ENCODE measurements around the gene COL2A1.

The COL2A1 gene

DNA sequence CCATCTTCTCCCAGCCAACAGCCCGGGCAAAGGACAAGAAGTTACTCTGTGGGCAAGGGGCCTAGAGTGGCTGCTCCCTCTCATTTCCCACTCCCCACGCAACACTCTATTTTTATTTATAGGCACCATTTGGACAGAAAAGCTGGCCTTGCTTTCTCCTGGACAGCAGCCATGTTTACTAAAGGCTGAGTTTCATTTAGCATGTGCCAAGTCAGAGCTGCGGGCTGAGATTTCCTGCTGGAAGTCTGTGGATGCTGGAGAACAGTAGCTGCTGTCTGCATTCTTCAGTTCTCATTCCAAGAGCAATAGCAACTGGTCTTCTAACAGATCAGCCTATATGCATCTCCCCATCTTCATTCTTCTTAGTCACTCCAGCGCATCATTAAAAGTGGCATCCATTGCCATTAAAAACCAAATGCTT lies 8.3 kb downstream of the COL2A1 start:
- POLR2A ChIA-PET, result no interaction called here
- CTCF ChIA-PET, result no interaction called here
- DNase-seq (ENCODE audit: extremely low spot score), result no peak
- no peak for TF ChIP-seq CTCF (IDR thresholded peaks at IDR 0.05; ENCODE audit: control extremely low read depth, extremely low read depth, low read depth, missing control alignments)

- no peak for TF ChIP-seq CTCF (IDR thresholded peaks at IDR 0.05; ENCODE audit: control extremely low read depth, extremely low read depth, low read depth, missing control alignments)
- no peak for DNase-seq (ENCODE audit: extremely low spot score)
- ChIA-PET POLR2A (no interaction called here), CTCF (interaction anchor here (1.0 to 1.7 kb wide), 2 partner anchors 9 to 30 kb away, joined by 4 read pairs; partner anchors contain the start of gene TMEM106C)
These were observed 10.8 kb downstream of the COL2A1 start for GRCh38 chr12:47993491-47993890.

GRCh38 chr12:47992776-47993175 lies 11.5 kb downstream of the COL2A1 start:
- POLR2A ChIA-PET, result no interaction called here
- DNase-seq (ENCODE audit: extremely low spot score), result no peak
- CTCF ChIA-PET, result interaction anchor here (1.0 to 1.7 kb wide), 2 partner anchors 8 to 29 kb away, joined by 4 read pairs; partner anchors contain the start of gene TMEM106C
- TF ChIP-seq CTCF (IDR thresholded peaks at IDR 0.05; ENCODE audit: control extremely low read depth, extremely low read depth, low read depth, missing control alignments), result no peak

DNA sequence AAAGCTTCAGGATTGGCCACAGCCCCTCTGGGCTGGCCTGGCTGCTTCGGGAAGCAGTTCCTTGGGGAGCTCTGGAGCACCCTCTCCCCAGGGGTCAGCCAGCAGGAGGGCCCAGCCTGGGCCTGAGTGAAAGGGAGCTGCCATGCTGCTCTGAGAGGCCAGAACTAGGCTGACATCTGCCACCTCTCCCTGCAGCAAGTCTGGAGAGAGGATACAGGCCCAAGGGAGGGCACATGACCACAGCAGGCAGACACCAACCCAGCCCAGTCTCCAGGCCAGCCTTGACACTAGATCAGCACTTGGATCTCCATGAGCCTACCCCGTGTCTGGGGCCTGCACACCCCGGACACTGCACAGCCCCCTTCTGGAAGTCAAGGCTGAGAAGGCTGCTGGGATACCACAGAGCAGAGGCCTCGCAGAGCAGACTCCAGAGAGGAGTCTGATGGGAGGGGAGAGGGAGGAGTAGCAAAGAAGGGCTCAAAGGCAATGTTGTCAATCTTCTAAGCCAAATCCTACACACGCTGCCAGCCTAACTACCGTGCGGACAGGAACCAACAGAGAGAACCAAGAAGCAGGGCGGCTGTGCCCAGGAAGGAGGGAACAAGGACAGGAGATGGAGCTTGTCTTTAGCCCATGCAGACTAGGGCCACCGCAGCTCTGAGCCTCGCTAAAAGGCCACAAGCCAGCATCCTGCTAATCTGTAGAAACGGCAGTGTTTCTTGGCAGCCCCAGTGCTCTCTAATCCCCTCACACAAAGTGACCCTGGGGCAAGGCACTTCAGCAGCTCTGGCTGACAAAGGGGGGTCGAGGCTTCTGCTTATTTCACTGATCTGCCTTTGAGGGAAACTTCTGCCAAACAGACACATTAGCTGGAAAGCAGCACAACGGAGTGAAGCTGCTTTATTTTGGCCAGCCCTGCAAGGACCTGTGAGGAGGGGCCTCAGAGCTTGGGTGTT lies 12.9 kb downstream of the COL2A1 start:
- TF ChIP-seq CTCF (IDR thresholded peaks at IDR 0.05; ENCODE audit: control extremely low read depth, extremely low read depth, low read depth, missing control alignments), result no peak

GRCh38 chr12:47990351-47991105 lies 13.7 kb downstream of the COL2A1 start:
- POLR2A ChIA-PET, result no interaction called here
- CTCF ChIA-PET, result interaction anchor here (1.0 to 1.7 kb wide), 6 partner anchors 13 to 174 kb away, joined by 3 to 5 read pairs (median 3); partner anchors contain the start of gene TMEM106C

More for the DNA sequence above, 12.9 kb downstream of the COL2A1 start:
- DNase-seq (ENCODE audit: extremely low spot score), result no peak
- ChIA-PET CTCF (interaction anchor here (1.2 to 1.7 kb wide), 5 partner anchors 14 to 173 kb away, joined by 3 to 5 read pairs (median 3); partner anchors contain the start of gene TMEM106C), POLR2A (no interaction called here)

More at GRCh38 chr12:47990351-47991105, 13.7 kb downstream of the COL2A1 start:
- DNase-seq (ENCODE audit: extremely low spot score), result peak; percentile 71
- no peak for TF ChIP-seq CTCF (IDR thresholded peaks at IDR 0.05; ENCODE audit: control extremely low read depth, extremely low read depth, low read depth, missing control alignments)
